NCI-H226 (cell line): ENCODE measurements around the gene SDR39U1.

Experiments used
- DNase-seq: peaks from one replicate; pipeline ENCODE4 v3.0.0-alpha.2; 2015

Gene SDR39U1

DNA sequence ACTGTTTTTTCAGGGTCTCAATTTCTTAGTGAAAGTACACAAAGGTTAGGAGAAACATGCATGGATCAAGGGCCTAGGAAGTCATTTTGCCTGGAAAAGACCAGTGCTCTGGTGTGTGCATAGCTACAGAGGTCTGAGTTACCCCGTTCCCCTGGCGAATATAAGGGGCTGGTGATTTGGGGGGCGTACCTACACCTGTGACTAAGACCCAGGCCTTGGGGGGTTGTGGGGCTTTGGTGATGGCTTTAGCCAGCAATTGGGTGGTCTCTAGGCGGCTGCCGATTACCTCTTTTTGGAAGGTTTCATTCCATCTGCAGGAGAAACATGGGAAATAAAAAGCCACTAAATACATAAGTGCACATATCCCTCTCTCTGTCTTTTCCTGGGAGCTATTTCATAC, 1.1 kb downstream of the SDR39U1 start:
- DNase-seq: no peak

GRCh38 chr14:24440606-24441399, 1.8 kb downstream of the SDR39U1 start:
- DNase-seq: no peak

GRCh38 chr14:24439830-24440605, 2.6 kb downstream of the SDR39U1 start:
- DNase-seq: no peak

GRCh38 chr14:24439257-24439656, 3.3 kb downstream of the SDR39U1 start:
- DNase-seq: no peak

- no peak for DNase-seq
Measured at GRCh38 chr14:24438223-24439097, 4.1 kb downstream of the SDR39U1 start.

GRCh38 chr14:24437736-24438067, 4.9 kb downstream of the SDR39U1 start:
- DNase-seq: no peak

DNA sequence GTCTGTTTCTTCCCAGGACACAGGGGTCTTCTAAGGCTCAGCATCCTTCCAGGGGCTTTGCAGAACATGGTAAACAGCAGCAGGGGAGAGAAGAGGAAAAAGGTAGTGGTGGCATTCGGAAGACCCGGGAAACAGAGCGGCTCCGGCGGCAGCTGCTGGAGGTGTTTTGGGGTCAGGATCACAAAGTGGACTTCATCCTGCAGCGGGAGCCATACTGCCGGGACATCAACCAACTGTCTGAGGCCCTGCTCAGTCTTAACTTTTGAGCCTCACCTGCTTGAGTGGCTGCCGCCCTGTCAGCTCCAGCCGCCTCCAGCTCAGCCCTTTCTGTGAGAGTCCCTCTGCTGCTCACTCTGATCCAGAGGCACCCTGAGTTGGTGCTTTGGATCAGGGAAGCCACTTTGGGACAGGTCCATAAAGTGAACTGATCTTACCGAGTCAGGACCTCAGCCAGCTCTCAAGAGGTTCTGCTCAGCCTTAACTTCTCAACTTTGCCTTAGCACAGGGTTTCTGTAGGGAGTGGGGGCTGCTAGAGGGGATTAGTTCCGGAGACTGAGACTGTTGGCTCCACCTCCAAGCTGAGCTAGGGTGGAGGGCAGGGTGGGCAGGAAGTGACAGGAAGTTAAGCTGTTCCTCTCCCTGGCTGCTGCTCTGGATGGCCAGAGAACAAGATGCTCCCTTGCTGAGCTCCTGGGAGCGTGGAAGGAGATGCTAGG, 5.4 kb downstream of the SDR39U1 start:
- DNase-seq: no peak

- peak; percentile 31 for DNase-seq
Measured at GRCh38 chr14:24436355-24437019, 6.1 kb downstream of the SDR39U1 start.

DNA sequence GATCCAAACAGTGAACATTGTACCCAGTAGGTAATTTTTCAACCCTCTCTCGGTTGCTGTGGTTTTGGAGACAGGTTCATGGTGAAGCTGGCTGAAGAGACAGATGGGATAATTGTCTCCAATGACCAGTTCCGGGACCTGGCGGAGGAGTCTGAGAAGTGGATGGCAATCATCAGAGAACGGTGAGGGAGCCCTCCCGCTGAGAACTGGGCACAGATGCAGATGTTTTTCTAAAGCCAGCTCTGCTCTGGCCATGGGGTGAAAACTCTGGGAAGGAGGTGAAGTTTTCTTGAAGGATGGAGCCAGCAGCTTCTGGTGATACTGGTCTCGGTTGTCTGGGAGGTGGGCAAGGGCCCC, 6.6 kb downstream of the SDR39U1 start:
- no peak for DNase-seq

- no peak for DNase-seq
Measured at GRCh38 chr14:24435192-24435810, 7.3 kb downstream of the SDR39U1 start.

DNA sequence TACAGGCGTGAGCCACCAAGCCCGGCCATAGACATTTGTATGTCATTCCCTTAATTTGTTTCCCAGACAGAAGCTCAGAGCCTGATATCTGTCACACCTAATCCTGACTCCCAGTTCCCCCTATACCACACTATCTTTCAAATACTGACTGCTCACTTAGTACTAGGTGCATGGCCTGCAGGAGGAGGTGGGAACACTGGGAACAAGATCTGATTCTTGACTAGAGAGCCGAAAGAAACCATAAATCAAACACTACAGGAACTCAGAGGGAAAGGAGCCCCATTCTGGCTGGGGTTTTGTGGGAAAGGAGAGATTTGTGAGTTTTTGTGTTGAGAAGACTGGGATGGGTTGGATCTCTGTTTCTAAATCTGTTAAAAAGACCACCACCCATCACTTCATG, 7.9 kb downstream of the SDR39U1 start:
- DNase-seq: no peak

DNA sequence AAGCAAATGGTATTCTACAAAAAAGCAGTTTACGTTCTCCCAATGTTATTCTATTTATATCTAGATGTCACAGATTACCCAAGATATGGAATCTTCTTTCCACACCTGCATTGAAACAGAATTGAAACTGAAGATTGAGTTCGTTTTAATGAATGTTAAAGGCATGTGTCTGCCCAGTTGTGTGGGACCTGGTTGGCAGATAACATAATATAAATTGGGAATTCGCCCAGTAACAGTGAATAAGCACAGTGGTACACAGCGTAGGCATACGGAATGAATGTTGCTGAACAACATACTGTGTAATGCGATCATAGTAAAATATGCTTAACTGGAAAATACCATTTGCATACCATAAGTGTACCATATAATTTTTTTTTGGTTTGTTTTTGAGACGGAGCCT, 8.5 kb downstream of the SDR39U1 start:
- DNase-seq: no peak

GRCh38 chr14:24432259-24433131, 10.1 kb downstream of the SDR39U1 start:
- no peak for DNase-seq

- DNase-seq: peak; percentile 82
Measured at GRCh38 chr14:24431569-24432258, 10.9 kb downstream of the SDR39U1 start.

DNA sequence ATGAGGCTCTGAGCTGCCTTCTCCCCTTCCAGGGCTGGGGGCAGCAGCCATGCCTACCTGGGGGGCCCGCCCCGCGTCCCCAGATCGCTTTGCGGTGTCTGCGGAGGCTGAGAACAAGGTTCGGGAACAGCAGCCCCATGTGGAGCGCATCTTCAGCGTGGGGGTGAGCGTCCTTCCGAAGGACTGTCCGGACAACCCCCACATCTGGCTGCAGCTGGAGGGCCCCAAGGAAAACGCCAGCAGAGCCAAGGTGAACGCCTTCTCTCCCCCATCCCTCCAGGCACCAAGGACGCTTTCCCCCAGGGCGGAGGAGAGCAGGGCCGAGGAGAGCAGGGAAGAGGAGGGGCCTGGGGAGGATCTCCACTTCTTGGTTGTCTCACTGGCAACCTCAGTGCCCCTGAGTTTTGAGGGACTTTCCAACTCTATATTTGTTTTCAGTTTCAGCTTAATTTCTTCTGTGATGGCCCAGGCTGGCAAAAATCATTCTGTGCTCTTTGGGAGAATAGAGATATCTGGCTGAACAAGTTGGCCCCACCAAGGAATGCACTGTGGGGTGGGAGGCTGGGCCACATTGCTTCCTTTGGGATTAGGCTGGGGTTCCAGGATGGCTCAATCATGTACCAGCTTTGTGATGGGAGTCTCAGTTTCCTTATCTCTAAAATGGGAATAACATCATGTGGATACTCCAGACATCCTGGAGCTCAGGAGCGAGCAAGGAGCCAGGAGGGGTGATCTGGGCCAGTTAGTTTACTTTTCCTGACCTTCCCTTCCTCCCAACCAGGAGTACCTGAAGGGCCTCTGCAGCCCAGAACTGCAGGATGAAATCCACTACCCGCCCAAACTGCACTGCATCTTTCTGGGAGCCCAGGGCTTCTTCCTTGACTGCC, 11.7 kb downstream of the SDR39U1 start:
- peak; percentile 68 for DNase-seq

- peak; percentile 60 for DNase-seq
Measured at GRCh38 chr14:24430143-24430681, 12.4 kb downstream of the SDR39U1 start.

DNA sequence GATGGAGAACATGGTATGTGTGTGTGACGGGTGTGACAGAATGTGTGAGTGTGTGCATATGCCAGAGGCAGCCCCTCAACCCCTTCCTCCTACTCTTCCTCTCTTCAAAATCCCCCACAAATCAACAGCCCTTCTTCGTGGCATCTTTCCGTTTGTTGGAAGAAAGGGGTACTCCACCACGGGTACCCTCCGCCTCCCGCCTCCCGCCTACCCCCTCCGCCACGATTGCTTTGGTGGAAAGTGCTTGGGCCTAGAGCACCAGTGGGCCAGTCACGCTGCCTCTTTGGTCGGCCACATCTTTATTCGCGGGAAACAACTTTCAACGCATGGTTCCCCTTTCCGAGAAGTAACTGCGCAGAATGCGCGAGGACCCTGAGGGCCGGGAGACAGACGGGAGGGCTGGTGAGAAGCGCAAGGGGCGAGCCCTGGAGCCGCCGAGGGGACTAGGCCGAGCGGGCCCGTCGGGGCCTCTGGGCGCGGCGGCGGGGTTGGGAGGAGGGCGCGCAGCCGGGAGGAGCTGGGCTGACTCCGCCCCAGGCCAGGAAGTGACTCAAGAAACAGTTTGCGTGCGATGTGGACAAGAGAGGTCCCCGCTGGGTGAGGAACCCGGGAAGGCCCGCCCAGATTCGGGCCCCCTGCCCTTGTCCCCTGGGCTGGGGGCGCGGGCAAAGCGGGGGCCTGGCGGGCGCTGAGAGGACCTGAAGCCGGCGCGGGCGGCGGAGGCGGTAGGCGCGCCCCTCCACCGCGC, 13.0 kb downstream of the SDR39U1 start, which contains the start of the genes CBLN3 and KHNYN:
Gene CBLN3, minus strand, starts transcription at position 274 of the 748 bp plus-strand sequence. CDS start 614 bp downstream, outside the sequence.
Gene KHNYN, plus strand, starts transcription at position 560 of the 748 bp plus-strand sequence. CDS start 777 bp downstream, outside the sequence.
- DNase-seq: peak; percentile 87
